ENCODE results near the gene DUSP23.

DUSP23 gene

GRCh38 chr1:159802111-159802510 is 21.3 kb downstream of the DUSP23 start, which contains the start of gene FCRL6:
TSS of gene FCRL6 (plus strand) at chr1:159802360. CDS start at chr1:159802425, 65 bp downstream.
- TF ChIP-seq CTCF (conservative IDR thresholded peaks at IDR 0.05; ENCODE audit: low read depth), result no peak
- no peak for DNase-seq (ENCODE audit: low spot score)
- POLR2A ChIA-PET (ENCODE audit: low non-redundant PET), result no interaction called here
- CTCF ChIA-PET, result interaction anchor here (0.5 to 2.0 kb wide), 3 partner anchors 28 to 138 kb away, joined by 3 to 9 read pairs (median 3); no protein-coding TSS in a partner anchor
- no peak within 1 kb of the TSS for H3K27ac ChIP-seq

- no peak for TF ChIP-seq CTCF (conservative IDR thresholded peaks at IDR 0.05; ENCODE audit: low read depth)
- H3K27ac ChIP-seq, result no peak overlapping the region
- DNase-seq (ENCODE audit: low spot score), result no peak
- ChIA-PET POLR2A (ENCODE audit: low non-redundant PET) (no interaction called here), CTCF (interaction anchor here (0.9 to 1.8 kb wide), 3 partner anchors 8 to 88 kb away, joined by 3 to 5 read pairs (median 5); no protein-coding TSS in a partner anchor)
Observed at GRCh38 chr1:159803956-159804689, 23.4 kb downstream of the DUSP23 start.

- ChIA-PET POLR2A (ENCODE audit: low non-redundant PET) (no interaction called here), CTCF (interaction anchor here (0.9 to 1.2 kb wide), 2 partner anchors 8 to 25 kb away, joined by 3 to 5 read pairs; no protein-coding TSS in a partner anchor)
- DNase-seq (ENCODE audit: low spot score), result peak; percentile 24
- no peak overlapping the region for H3K27ac ChIP-seq
- TF ChIP-seq CTCF (conservative IDR thresholded peaks at IDR 0.05; ENCODE audit: low read depth), result no peak
Observed at GRCh38 chr1:159804924-159805323, 24.2 kb downstream of the DUSP23 start.

- DNase-seq (ENCODE audit: low spot score), result no peak
- H3K27ac ChIP-seq, result no peak overlapping the region
- ChIA-PET CTCF (no interaction called here), POLR2A (ENCODE audit: low non-redundant PET) (no interaction called here)
- TF ChIP-seq CTCF (conservative IDR thresholded peaks at IDR 0.05; ENCODE audit: low read depth), result no peak
Observed at GRCh38 chr1:159815926-159816325, 35.2 kb downstream of the DUSP23 start.

GRCh38 chr1:159817276-159818041 is 36.7 kb downstream of the DUSP23 start:
- no peak for TF ChIP-seq CTCF (conservative IDR thresholded peaks at IDR 0.05; ENCODE audit: low read depth)
- ChIA-PET POLR2A (ENCODE audit: low non-redundant PET) (no interaction called here), CTCF (interaction anchor here (1.1 kb wide), 1 partner anchor 18 kb away, joined by 4 read pairs; no protein-coding TSS in a partner anchor)
- 0 out of 2 replicates have a peak overlapping the region, but pooled peaks have one; percentile 30 for H3K27ac ChIP-seq
- peak; percentile 5 for DNase-seq (ENCODE audit: low spot score)

- no peak overlapping the region for H3K27ac ChIP-seq
- POLR2A ChIA-PET (ENCODE audit: low non-redundant PET), result no interaction called here
- TF ChIP-seq CTCF (conservative IDR thresholded peaks at IDR 0.05; ENCODE audit: low read depth), result no peak
- CTCF ChIA-PET, result interaction anchor here (0.6 to 1.2 kb wide), 2 partner anchors 22 to 289 kb away, joined by 3 to 4 read pairs; no protein-coding TSS in a partner anchor
- DNase-seq (ENCODE audit: low spot score), result no peak
Observed at GRCh38 chr1:159821171-159821867, 40.6 kb downstream of the DUSP23 start.

Data from RWPE1 (cell line).